Neural cell (in vitro differentiated cells): ENCODE data around the gene KRT39. TPM values are rescaled to one million over a fixed set of nuclear protein-coding genes. Genes with fewer than 3 reads are reported as not detected.

Experiments
- H2AFZ ChIP-seq: fragments of 200-600, 300-800 bp; sonication (generic), shearing (Covaris generic); 2 replicates; pipeline ENCODE4 v1.6.0; 2014; ENCODE audit warnings: low read depth, mild to moderate bottlenecking, antibody characterized with exemption, low read length, moderate library complexity
- H3F3A ChIP-seq: fragments of 200-600 bp; shearing (Covaris generic); 2 replicates; pipeline ENCODE4 v1.6.1; 2016; ENCODE audit warnings: mild to moderate bottlenecking, moderate library complexity, mixed read lengths, antibody characterized with exemption, low read length; ENCODE audit not compliant: insufficient read depth, poor library complexity, severe bottlenecking
- H3K27ac ChIP-seq: fragments of 200-600, 300-800 bp; sonication (generic), shearing (Covaris generic); 2 replicates; pipeline ENCODE4 v1.5.1; 2014; ENCODE audit warnings: mild to moderate bottlenecking, low read length, moderate library complexity
- H3K27me3 ChIP-seq: fragments of 300-800, 200-600 bp; sonication (generic), shearing (Covaris generic); 2 replicates; pipeline ENCODE4 v1.6.0; 2014; ENCODE audit warnings: mild to moderate bottlenecking, low read depth, low read length, moderate library complexity; ENCODE audit not compliant: insufficient read depth
- H3K36me3 ChIP-seq: fragments of 300-800, 200-600 bp; sonication (generic), shearing (Covaris generic); 2 replicates; pipeline ENCODE4 v1.5.1; 2014; ENCODE audit warnings: mild to moderate bottlenecking, antibody characterized with exemption, low read length, moderate library complexity; ENCODE audit not compliant: insufficient read depth
- H3K4me2 ChIP-seq: fragments of 300-800, 200-600 bp; sonication (generic), shearing (Covaris generic); 2 replicates; pipeline ENCODE4 v1.6.0; 2014; ENCODE audit warnings: mild to moderate bottlenecking, low read length
- H3K4me3 ChIP-seq: fragments of 300-800, 200-600 bp; sonication (generic), shearing (Covaris generic); 2 replicates; pipeline ENCODE4 v1.5.1; 2014; ENCODE audit warnings: mild to moderate bottlenecking, low read length, moderate library complexity
- H3K79me2 ChIP-seq: fragments of 200-600 bp; shearing (Covaris generic); replicated peaks from 2 replicates; pipeline ENCODE4 v1.6.0; 2014; ENCODE audit warnings: mild to moderate bottlenecking, low read length, moderate library complexity; ENCODE audit not compliant: insufficient read depth
- H3K9ac ChIP-seq: fragments of 300-800, 200-600 bp; sonication (generic), shearing (Covaris generic); 2 replicates; pipeline ENCODE4 v1.6.1; 2016; ENCODE audit warnings: mild to moderate bottlenecking, low read length, mixed read lengths
- H3K9me2 ChIP-seq: fragments of 200-600 bp; shearing (Covaris generic); 2 replicates; pipeline ENCODE4 v1.6.1; 2016; ENCODE audit warnings: mild to moderate bottlenecking, low read length, mixed read lengths; ENCODE audit not compliant: insufficient read depth
- H3K9me3 ChIP-seq: fragments of 200-600, 300-800 bp; sonication (generic), shearing (Covaris generic); 2 replicates; pipeline ENCODE4 v1.6.1; 2016; ENCODE audit warnings: mild to moderate bottlenecking, mixed run types, low read length, moderate library complexity, mixed read lengths
- H4K20me1 ChIP-seq: fragments of 200-600 bp; shearing (Covaris generic); 2 replicates; pipeline ENCODE4 v1.6.1; 2016; ENCODE audit warnings: mild to moderate bottlenecking, mixed run types; ENCODE audit not compliant: insufficient read depth
- CTCF ChIP-seq: fragments of 450-650 bp; IDR thresholded peaks from 2 replicates; pipeline ENCODE4 v1.5.1; 2014; ENCODE audit warnings: antibody characterized with exemption, mild to moderate bottlenecking, moderate library complexity; ENCODE audit not compliant: poor library complexity, severe bottlenecking
- EP300 ChIP-seq: fragments of 450-650 bp; conservative IDR thresholded peaks from 2 replicates; pipeline ENCODE4 v1.6.1; 2014; ENCODE audit warnings: antibody characterized with exemption, mild to moderate bottlenecking, moderate library complexity; ENCODE audit not compliant: poor library complexity, severe bottlenecking
- EZH2 ChIP-seq: fragments of 200-600, 300-800 bp; shearing (Covaris generic), sonication (generic); IDR thresholded peaks from 2 replicates; pipeline ENCODE4 v1.6.1; 2014; ENCODE audit warnings: antibody characterized with exemption, low read length, borderline replicate concordance, mild to moderate bottlenecking; ENCODE audit not compliant: insufficient read depth, poor library complexity, severe bottlenecking
- MXI1 ChIP-seq: fragments of 450-650 bp; conservative IDR thresholded peaks from 2 replicates; pipeline ENCODE4 v1.6.1; 2014; ENCODE audit warnings: antibody characterized with exemption, mild to moderate bottlenecking; ENCODE audit not compliant: poor library complexity, severe bottlenecking
- POLR2AphosphoS5 ChIP-seq: IDR thresholded peaks from 2 replicates; pipeline ENCODE4 v1.6.1; 2012
- RAD21 ChIP-seq: fragments of 450-650 bp; conservative IDR thresholded peaks from 2 replicates; pipeline ENCODE4 v1.6.1; 2014; ENCODE audit warnings: antibody characterized with exemption, mild to moderate bottlenecking, moderate library complexity
- REST ChIP-seq: IDR thresholded peaks from 2 replicates; pipeline ENCODE4 v1.6.1; 2012; ENCODE audit warnings: borderline replicate concordance
- SMC3 ChIP-seq: fragments of 450-650 bp; conservative IDR thresholded peaks from 2 replicates; pipeline ENCODE4 v1.6.1; 2014; ENCODE audit warnings: antibody characterized with exemption, mild to moderate bottlenecking, moderate library complexity; ENCODE audit not compliant: poor library complexity
- TAF1 ChIP-seq: IDR thresholded peaks from 2 replicates; pipeline ENCODE4 v1.6.1; 2012; ENCODE audit warnings: low read depth
- polyA plus RNA-seq: library from polyadenylated mRNA; depleted of rRNA; stranded (reverse); fragments of >200 nt; gene quantifications from 2 replicates; pipeline ENCODE4 v1.2.3, GENCODE V29; 2014

Gene KRT39
- polyA plus RNA-seq, 1 donor from 2014 or later: not detected

GRCh38 chr17:40912486-40913210, 54.1 kb downstream of the KRT39 start:
- H4K20me1 ChIP-seq: no peaks in the 10 kb centered on the region
- no peaks in the 10 kb centered on the region for H3F3A ChIP-seq
- no peaks in the 10 kb centered on the region for H3K9me3 ChIP-seq
- no peaks in the 10 kb centered on the region for H3K79me2 ChIP-seq
- TF ChIP-seq EZH2 (no peak), TAF1 (no peak), SMC3 (no peak), POLR2AphosphoS5 (no peak), MXI1 (no peak), CTCF (no peak), EP300 (no peak), RAD21 (no peak), REST (no peak)
- H3K36me3 ChIP-seq: no peaks in the 10 kb centered on the region
- no peak overlapping the region for H3K27ac ChIP-seq
- H3K9me2 ChIP-seq: no peaks in the 10 kb centered on the region
- no peak overlapping the region for H3K9ac ChIP-seq
- H3K4me3 ChIP-seq: no peak overlapping the region
- H2AFZ ChIP-seq: no peak overlapping the region
- H3K27me3 ChIP-seq: no peaks in the 10 kb centered on the region
- H3K4me2 ChIP-seq: no peak overlapping the region

- Histone ChIP-seq H4K20me1 (no peaks in the 10 kb centered on the region), H3K9ac (no peak overlapping the region), H3K9me2 (no peaks in the 10 kb centered on the region), H3K36me3 (no peaks in the 10 kb centered on the region), H3K27me3 (no peaks in the 10 kb centered on the region), H3K27ac (no peak overlapping the region), H3K79me2 (no peaks in the 10 kb centered on the region), H3K4me2 (no peak overlapping the region), H2AFZ (no peak overlapping the region), H3K9me3 (no peaks in the 10 kb centered on the region), H3K4me3 (no peak overlapping the region), H3F3A (no peaks in the 10 kb centered on the region)
- TF ChIP-seq MXI1 (no peak), EZH2 (no peak), TAF1 (no peak), SMC3 (no peak)
Observed at GRCh38 chr17:40910441-40910841, 56.3 kb downstream of the KRT39 start.
